ENCODE data around the gene ARR3. TPM values are rescaled to one million over a fixed set of nuclear protein-coding genes. Genes with fewer than 3 reads are reported as not detected.

ARR3 gene
- total RNA-seq, 4 donors from 2014 or later, result not detected

GRCh38 chrX:70279081-70279480 lies 10.9 kb downstream of the ARR3 start:
- no peak overlapping the region for H3K4me3 ChIP-seq
- TF ChIP-seq POLR2AphosphoS5 (IDR thresholded peaks at IDR 0.05) (no peak), CTCF (IDR thresholded peaks at IDR 0.05) (no peak), EP300 (IDR thresholded peaks at IDR 0.05) (no peak), POLR2A (IDR thresholded peaks at IDR 0.05) (no peak)
- WGBS, result 84% methylated on average over 3 of the region's 3 CpGs
- H3K9me3 ChIP-seq, result no peaks in the 10 kb centered on the region
- no peaks in the 10 kb centered on the region for H3K27me3 ChIP-seq
- H3K27ac ChIP-seq, result no peak overlapping the region
- no peaks in the 10 kb centered on the region for H3K36me3 ChIP-seq
- H3K4me1 ChIP-seq, result no peaks in the 10 kb centered on the region
- no peak for DNase-seq (ENCODE audit: low spot score in 2 of 2)

- DNase-seq (ENCODE audit: low spot score in 2 of 2), result no peak
- Histone ChIP-seq H3K27ac (no peak overlapping the region), H3K4me1 (no peaks in the 10 kb centered on the region), H3K4me3 (no peak overlapping the region), H3K27me3 (no peaks in the 10 kb centered on the region), H3K9me3 (no peaks in the 10 kb centered on the region), H3K36me3 (peaks cover under 1% of the 10 kb centered on the region)
- 76% methylated on average over 3 of the region's 3 CpGs for WGBS
- TF ChIP-seq CTCF (IDR thresholded peaks at IDR 0.05), result no peak
- no peak for TF ChIP-seq EP300 (IDR thresholded peaks at IDR 0.05)
These were observed 12.4 kb downstream of the ARR3 start for GRCh38 chrX:70280573-70280972.

GRCh38 chrX:70281951-70282350 lies 13.8 kb downstream of the ARR3 start, which contains the start of gene RAB41:
RAB41 (plus strand) TSS chrX:70282172; CDS start chrX:70282218, 46 bp downstream.
- WGBS, result 94% methylated on average over 21 of the region's 21 CpGs

GRCh38 chrX:70289168-70289792 lies 21.1 kb downstream of the ARR3 start:
- Histone ChIP-seq H3K36me3 (peaks cover 13% of the 10 kb centered on the region), H3K27me3 (no peaks in the 10 kb centered on the region), H3K4me1 (peaks cover 15% of the 10 kb centered on the region), H3K27ac (no peak overlapping the region), H3K4me3 (peak overlapping the region; percentile 58), H3K9me3 (no peaks in the 10 kb centered on the region)
- DNase-seq (ENCODE audit: low spot score in 2 of 2), result no peak
- WGBS, result 45% methylated on average over 11 of the region's 11 CpGs
- TF ChIP-seq POLR2A (IDR thresholded peaks at IDR 0.05), result no peak
- no peak for TF ChIP-seq CTCF (IDR thresholded peaks at IDR 0.05)
- no peak for TF ChIP-seq EP300 (IDR thresholded peaks at IDR 0.05)
- no peak for TF ChIP-seq POLR2AphosphoS5 (IDR thresholded peaks at IDR 0.05)

More at GRCh38 chrX:70281951-70282350, 13.8 kb downstream of the ARR3 start, which contains the start of gene RAB41:
- H3K4me3 ChIP-seq, result no peak within 1 kb of the TSS
- no peak for DNase-seq (ENCODE audit: low spot score in 2 of 2)
- H3K27me3 ChIP-seq, result no peaks in the 10 kb centered on the region
- H3K27ac ChIP-seq, result no peak within 1 kb of the TSS
- H3K4me1 ChIP-seq, result no peaks in the 10 kb centered on the region
- H3K9me3 ChIP-seq, result no peaks in the 10 kb centered on the region
- TF ChIP-seq CTCF (IDR thresholded peaks at IDR 0.05), result no peak
- TF ChIP-seq POLR2AphosphoS5 (IDR thresholded peaks at IDR 0.05), result no peak
- TF ChIP-seq POLR2A (IDR thresholded peaks at IDR 0.05), result no peak
- TF ChIP-seq EP300 (IDR thresholded peaks at IDR 0.05), result no peak
- H3K36me3 ChIP-seq, result peaks cover 9% of the 10 kb centered on the region

GRCh38 chrX:70289793-70290770 lies 21.9 kb downstream of the ARR3 start, which contains the start of the genes KIF4A and PDZD11:
KIF4A (plus strand) TSS chrX:70290104; CDS start chrX:70290459, 355 bp downstream.
PDZD11 (minus strand) TSS chrX:70289927; CDS start chrX:70289341, 586 bp downstream.
- Histone ChIP-seq H3K36me3 (peaks cover 13% of the 10 kb centered on the region), H3K9me3 (no peaks in the 10 kb centered on the region), H3K27me3 (no peaks in the 10 kb centered on the region), H3K4me3 (peak within 1 kb of the TSS; percentile 58), H3K27ac (no peak within 1 kb of the TSS), H3K4me1 (peaks cover 15% of the 10 kb centered on the region)
- peak; percentile 82 to 83 for DNase-seq (ENCODE audit: low spot score in 2 of 2)
- 53% methylated on average over 44 of the region's 62 CpGs for WGBS
- TF ChIP-seq CTCF (IDR thresholded peaks at IDR 0.05), result no peak
- no peak for TF ChIP-seq EP300 (IDR thresholded peaks at IDR 0.05)
- no peak for TF ChIP-seq POLR2A (IDR thresholded peaks at IDR 0.05)
- TF ChIP-seq POLR2AphosphoS5 (IDR thresholded peaks at IDR 0.05), result no peak
